ENCODE results near the gene ABI2.
"Not testable (repeated sequence)": the region's sequence is repeated elsewhere in the genome, so short reads cannot be mapped to it uniquely, and the experiment has no call there.

Gene ABI2

GRCh38 chr2:203359450-203359849 lies 31.3 kb downstream of the ABI2 start:
- DNase-seq (ENCODE audit: low spot score) = no peak

GRCh38 chr2:203360833-203361430 lies 32.7 kb downstream of the ABI2 start:
- no peak for DNase-seq (ENCODE audit: low spot score)

GRCh38 chr2:203361495-203361894 lies 33.3 kb downstream of the ABI2 start:
- no peak for DNase-seq (ENCODE audit: low spot score)

DNA sequence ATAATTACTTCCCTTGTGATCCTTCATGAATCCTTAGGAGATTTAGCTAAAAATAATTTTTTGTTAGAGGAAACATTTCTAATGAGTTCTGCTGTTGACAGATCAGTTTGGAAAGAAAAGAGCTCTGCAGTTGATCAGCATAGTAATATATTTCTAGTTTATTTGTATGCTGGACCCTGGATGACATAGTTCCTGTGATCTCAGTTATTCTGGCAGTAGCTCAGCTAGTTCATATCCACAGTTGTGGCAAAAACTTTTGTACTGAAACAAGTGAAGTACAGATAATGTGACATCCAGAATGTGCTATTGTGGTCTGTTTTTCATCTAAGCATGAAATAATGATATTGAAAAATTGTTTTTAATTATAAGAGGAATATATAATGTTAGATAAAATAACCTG lies 33.7 kb downstream of the ABI2 start:
- DNase-seq (ENCODE audit: low spot score) = peak; percentile 6

GRCh38 chr2:203366639-203367466 lies 38.7 kb downstream of the ABI2 start:
- no peak for DNase-seq (ENCODE audit: low spot score)

- DNase-seq (ENCODE audit: low spot score) = not testable (repeated sequence)
These were observed 44.5 kb downstream of the ABI2 start for GRCh38 chr2:203372706-203373105.

DNA sequence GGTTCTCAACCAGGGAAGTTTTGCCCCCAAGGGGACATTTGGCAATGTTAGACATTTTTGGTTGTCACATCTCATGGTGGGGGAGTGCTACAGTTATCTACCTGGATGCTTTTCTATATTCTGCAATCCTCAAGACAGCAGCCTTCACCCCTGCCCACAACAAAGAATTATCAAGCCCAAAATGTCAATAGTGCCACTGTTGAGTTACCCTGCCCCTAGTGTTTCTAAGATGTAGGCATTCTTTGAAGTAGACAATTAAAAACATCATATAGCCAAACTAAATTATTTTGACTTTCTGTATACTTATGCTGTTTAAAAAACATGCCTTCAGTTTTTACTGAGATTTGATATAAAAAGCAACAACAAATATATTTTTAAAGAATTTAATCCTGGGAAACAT lies 48.0 kb downstream of the ABI2 start:
- DNase-seq (ENCODE audit: low spot score) = no peak

- no peak for DNase-seq (ENCODE audit: low spot score)
These were observed 51.0 kb downstream of the ABI2 start for GRCh38 chr2:203379156-203379555.

DNA sequence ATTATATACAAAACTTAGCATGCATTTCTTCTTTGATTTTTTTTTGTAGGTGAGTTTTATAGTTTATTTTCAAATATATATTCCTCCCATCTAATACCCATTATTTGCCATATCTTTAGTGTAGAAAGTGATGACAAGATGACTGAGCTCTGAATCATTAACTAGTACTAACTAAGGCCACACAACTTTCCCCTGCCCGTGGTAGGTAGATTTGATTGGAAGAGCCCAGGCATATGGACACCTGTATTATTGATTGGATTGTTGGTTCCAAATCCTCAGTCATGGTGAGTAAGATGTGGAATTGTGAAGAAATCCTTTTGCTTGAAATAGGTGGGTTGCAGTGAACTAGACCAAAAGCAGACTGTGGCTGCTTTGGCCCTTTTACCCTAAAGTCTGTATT lies 54.8 kb downstream of the ABI2 start:
- no peak for DNase-seq (ENCODE audit: low spot score)

DNA sequence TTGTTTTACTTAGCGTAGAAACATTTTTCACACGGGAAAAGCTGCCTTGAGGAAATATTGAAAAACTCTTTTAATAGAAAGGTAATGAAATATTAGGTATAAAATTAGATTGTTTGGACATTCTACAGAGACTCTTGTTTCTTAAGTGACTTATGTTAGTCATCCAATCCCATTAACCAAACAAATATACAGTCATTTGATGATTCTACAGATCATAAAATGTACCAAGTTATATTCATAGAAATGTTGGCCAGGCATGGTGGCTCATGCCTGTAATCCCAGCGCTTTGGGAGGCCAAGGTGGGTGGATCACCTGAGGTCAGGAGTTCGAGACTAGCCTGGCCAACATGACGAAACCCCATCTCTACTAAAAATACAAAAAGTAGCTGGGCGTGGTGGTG lies 60.0 kb downstream of the ABI2 start:
- not testable (repeated sequence) for DNase-seq (ENCODE audit: low spot score)

DNA sequence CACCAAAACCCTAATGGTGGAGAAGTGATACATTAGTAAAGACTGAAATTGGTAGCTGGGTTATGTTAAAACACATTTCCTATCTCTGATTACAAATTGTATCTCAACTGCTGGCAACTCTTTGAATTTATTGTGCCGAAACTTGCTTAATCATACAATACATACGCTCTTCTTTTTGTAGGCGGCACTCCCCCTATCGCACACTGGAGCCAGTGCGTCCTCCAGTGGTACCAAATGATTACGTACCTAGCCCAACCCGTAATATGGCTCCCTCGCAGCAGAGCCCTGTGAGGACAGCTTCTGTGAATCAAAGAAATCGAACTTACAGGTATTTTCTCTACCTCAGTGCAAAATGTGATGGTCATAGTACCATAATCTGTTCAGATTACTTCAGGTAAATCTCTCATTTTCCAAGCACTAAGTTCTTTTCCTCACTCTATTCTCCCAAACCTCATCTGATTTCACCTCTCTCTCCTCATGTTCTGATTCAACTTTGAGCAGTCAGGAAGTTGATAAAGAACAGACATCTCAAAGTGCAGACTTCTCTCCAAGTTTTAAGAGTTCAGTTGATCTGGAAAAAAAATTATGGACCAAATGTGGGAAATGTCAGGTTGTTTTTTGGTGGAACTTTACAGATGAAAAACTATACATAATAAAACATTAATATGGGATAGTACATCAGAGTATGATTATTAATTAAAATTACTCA lies 66.5 kb downstream of the ABI2 start:
- no peak for DNase-seq (ENCODE audit: low spot score)

- no peak for DNase-seq (ENCODE audit: low spot score)
These were observed 67.7 kb downstream of the ABI2 start for GRCh38 chr2:203395858-203396257.

GRCh38 chr2:203396667-203397066 lies 68.5 kb downstream of the ABI2 start:
- DNase-seq (ENCODE audit: low spot score) = no peak

DNA sequence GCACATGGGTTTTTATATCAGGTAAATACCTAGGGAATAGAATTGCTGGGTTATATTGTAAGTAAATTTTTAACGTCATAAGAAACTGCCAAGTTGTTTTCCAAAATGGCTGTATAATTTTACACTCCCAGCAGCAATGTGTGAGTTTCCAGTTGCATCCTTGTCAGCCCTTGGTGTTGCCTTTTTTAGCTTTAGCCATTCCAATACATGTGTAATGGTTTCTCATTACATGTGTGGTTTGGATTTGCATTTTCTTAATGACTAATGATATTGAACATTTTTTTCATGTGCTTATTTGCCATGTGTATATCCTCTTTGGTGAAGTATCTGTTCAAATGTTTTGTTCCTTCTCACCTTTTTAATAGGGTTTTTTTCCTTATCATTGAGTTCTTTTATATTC lies 70.8 kb downstream of the ABI2 start:
- no peak for DNase-seq (ENCODE audit: low spot score)

GRCh38 chr2:203400805-203401585 lies 72.8 kb downstream of the ABI2 start:
- no peak for DNase-seq (ENCODE audit: low spot score)

GRCh38 chr2:203404996-203405395 lies 76.8 kb downstream of the ABI2 start:
- DNase-seq (ENCODE audit: low spot score) = peak; percentile 12

GRCh38 chr2:203407496-203407895 lies 79.3 kb downstream of the ABI2 start:
- DNase-seq (ENCODE audit: low spot score) = no peak

GRCh38 chr2:203412546-203413331 lies 84.5 kb downstream of the ABI2 start:
- DNase-seq (ENCODE audit: low spot score) = peak; percentile 31

- no peak for DNase-seq (ENCODE audit: low spot score)
These were observed 85.6 kb downstream of the ABI2 start for GRCh38 chr2:203413796-203414195.

GRCh38 chr2:203418271-203418670 lies 90.1 kb downstream of the ABI2 start:
- no peak for DNase-seq (ENCODE audit: low spot score)

- peak; percentile 73 for DNase-seq (ENCODE audit: low spot score)
These were observed 98.9 kb downstream of the ABI2 start for GRCh38 chr2:203427061-203427460.
